Measurements from ENCODE around the gene CELSR1.

CELSR1 gene

DNA sequence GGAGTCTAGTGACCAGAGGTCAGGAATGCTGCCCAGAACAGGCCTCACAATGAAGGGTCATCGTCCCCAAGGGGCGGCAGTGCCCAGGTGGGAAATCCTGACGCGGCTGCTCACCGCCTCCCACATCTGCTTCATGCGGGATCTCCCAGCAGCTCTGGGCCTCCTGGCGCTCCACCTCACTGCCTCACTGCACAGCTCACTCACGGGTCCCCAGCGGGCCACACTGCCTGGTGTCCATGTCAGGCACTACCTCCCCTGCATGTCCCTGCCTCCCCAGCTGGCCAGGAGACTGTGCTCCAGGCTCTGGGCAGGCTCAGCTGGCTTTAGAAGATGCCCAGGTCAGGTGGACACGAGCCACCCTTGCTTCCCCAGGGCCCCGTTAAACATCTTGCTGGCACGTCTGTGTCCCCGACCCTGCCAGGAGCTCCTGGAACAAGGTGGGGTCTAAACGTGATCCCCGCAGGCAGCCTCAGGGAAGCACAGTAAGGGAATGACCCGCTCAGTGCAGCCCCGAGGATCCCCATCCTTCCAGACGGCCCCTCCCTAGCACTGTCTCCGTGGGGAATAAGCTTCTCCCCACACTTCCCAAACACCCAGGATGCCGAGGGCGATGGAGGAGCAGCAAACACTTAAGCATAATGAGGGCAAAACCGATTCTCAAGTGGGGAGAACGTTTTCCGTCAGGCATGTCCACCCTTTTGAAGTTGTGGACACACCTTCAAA, 108.7 kb downstream of the CELSR1 start:
- TF ChIP-seq, protein P1, sequence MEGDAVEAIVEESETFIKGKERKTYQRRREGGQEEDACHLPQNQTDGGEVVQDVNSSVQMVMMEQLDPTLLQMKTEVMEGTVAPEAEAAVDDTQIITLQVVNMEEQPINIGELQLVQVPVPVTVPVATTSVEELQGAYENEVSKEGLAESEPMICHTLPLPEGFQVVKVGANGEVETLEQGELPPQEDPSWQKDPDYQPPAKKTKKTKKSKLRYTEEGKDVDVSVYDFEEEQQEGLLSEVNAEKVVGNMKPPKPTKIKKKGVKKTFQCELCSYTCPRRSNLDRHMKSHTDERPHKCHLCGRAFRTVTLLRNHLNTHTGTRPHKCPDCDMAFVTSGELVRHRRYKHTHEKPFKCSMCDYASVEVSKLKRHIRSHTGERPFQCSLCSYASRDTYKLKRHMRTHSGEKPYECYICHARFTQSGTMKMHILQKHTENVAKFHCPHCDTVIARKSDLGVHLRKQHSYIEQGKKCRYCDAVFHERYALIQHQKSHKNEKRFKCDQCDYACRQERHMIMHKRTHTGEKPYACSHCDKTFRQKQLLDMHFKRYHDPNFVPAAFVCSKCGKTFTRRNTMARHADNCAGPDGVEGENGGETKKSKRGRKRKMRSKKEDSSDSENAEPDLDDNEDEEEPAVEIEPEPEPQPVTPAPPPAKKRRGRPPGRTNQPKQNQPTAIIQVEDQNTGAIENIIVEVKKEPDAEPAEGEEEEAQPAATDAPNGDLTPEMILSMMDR (conservative IDR thresholded peaks at IDR 0.05; ENCODE audit: control insufficient read depth, insufficient read depth, low read depth, low read length): no peak
- DNase-seq (ENCODE audit: low read depth): no peak
- no peak overlapping the region for H3K4me3 ChIP-seq (ENCODE audit: control insufficient read depth, low read depth, low read length)

DNA sequence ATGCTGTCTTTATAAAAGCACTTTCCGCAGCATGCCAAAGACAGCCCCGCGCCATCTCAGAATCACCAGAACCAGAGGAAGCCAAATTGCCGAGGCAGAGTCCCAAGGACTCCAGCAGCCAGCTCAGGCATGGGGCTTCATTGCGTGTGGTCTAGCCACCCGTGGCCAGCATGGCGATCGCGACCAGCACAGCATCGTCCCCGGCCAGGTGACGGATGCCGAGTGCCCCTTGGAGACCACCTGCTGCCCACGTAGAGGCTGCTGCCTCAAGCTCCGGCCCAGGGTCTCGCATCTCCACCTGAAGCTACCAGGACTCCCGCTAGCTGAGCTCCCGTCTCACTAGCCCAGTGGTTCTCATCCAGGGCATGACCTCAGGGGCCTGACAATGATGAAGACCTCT, 109.2 kb downstream of the CELSR1 start:
- no peak overlapping the region for H3K4me3 ChIP-seq (ENCODE audit: control insufficient read depth, low read depth, low read length)
- TF ChIP-seq, protein P1 (conservative IDR thresholded peaks at IDR 0.05; ENCODE audit: control insufficient read depth, insufficient read depth, low read depth, low read length): no peak
- no peak for DNase-seq (ENCODE audit: low read depth)

DNA sequence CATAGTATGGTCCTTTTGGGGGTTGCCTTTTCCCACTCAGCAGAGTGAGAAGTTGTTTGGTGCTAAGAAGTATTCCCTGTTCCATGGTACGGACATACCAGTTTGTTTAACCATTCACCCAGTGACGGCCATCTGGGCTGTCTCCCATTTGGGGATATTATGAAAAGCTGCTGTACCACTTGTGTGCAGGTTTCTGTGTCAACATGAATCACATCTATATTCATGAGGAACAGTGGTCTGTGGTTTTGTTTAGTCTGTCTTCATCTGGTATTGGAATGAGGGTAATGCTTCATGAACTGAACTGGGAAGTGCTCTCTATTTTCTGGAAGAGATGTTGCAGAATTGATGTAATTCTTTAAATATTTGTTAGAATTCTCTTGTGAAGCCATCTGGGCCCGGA, 112.4 kb downstream of the CELSR1 start:
- peak; percentile 63 for DNase-seq (ENCODE audit: low read depth)
- TF ChIP-seq, protein P1 (conservative IDR thresholded peaks at IDR 0.05; ENCODE audit: control insufficient read depth, insufficient read depth, low read depth, low read length): no peak
- no peak overlapping the region for H3K4me3 ChIP-seq (ENCODE audit: control insufficient read depth, low read depth, low read length)

DNA sequence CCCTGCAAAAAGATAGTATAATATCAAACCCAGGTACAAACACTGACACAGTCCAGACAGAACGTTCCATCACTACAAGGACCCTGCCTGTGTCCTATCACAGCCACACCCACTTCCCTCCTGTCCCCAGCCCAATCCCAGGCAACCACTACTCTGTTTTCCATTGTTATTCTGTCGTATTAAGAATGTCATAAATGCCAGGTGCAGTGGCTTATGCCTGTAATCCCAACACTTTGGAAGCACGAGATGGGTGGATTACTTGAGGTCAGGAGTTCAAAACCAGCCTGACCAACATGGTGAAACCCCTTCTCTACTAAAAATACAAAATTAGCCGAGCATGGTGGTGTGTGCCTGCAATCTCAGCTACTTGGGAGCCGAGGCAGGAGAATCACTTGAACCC, 112.9 kb downstream of the CELSR1 start:
- no peak for DNase-seq (ENCODE audit: low read depth)

DNA sequence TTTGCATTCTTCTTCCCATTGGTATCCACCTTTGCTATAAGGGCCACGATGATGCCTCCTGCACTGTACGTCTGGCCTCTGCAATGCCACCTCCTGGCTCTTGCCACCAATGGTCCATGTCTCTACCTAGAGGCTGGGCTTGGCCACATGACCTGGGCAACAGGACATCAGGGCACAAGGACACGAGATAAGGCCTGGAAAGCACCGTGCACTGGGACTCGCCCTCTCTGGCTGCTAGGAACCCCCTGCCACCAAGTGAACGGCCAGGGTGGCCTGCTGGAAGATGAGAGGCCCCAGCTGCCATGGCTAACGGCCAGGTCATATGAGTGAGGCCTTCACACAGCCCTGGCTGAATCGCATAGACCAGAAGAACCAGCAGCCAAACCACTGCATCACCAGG, 114.5 kb downstream of the CELSR1 start:
- TF ChIP-seq, protein P1 (conservative IDR thresholded peaks at IDR 0.05; ENCODE audit: control insufficient read depth, insufficient read depth, low read depth, low read length): no peak
- no peak for DNase-seq (ENCODE audit: low read depth)
- no peak overlapping the region for H3K4me3 ChIP-seq (ENCODE audit: control insufficient read depth, low read depth, low read length)

More for the DNA sequence above, 112.9 kb downstream of the CELSR1 start:
- TF ChIP-seq, protein P1 (conservative IDR thresholded peaks at IDR 0.05; ENCODE audit: control insufficient read depth, insufficient read depth, low read depth, low read length): no peak
- no peak overlapping the region for H3K4me3 ChIP-seq (ENCODE audit: control insufficient read depth, low read depth, low read length)

DNA sequence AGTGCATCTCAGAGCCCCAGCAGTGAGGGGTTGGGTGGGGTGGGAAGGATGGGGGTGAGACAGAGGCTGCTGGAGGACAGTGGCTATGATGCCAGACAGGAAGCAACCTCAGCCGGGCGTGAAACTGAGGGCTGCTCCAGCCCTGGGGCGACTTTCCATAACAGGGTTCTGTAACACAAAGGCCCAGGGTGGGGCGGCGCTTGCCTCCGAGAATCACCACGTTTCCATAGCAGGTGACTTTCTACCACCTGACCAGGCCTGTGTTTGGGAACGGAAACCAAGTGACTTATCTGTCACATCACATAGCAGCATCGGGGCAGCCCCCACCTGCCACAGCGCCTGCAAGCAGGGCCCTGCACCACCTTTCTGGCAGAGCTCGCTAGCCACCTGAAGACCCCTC, 116.2 kb downstream of the CELSR1 start:
- no peak overlapping the region for H3K4me3 ChIP-seq (ENCODE audit: control insufficient read depth, low read depth, low read length)
- TF ChIP-seq, protein P1 (conservative IDR thresholded peaks at IDR 0.05; ENCODE audit: control insufficient read depth, insufficient read depth, low read depth, low read length): no peak
- DNase-seq (ENCODE audit: low read depth): no peak
